ENCODE results near the gene MAGI1. TPM values are rescaled to one million over a fixed set of nuclear protein-coding genes. Genes with fewer than 3 reads are reported as not detected.

MAGI1 gene
- total and polyA plus RNA-seq, 2 donors (not counting 1 experiment from before 2014, with no cell fraction given): 15.7 to 23.7 TPM

DNA sequence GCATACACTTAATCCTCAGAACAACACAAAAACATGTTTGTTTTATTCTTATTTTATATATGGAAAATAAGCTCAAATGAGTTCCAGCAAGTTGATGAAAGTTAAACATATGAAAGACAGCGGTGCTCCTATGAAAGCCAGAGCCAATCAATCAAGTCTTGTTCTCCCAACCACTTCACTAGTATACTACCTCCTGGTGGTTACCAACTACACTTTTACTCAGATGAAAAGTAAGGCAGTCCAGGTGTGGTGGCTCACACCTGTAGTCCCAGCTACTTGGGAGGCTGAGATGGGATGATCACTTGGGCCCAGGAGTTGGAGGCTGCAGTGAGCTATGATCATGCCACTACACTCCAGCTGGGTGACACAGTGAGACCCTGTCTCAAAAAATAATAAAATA lies 66.0 kb downstream of the MAGI1 start:
- no peak overlapping the region for H2AFZ ChIP-seq (ENCODE audit: low read length)
- no peak overlapping the region for H3K27ac ChIP-seq (ENCODE audit: insufficient read depth, low read length)
- no peaks in the 10 kb centered on the region for H3K36me3 ChIP-seq (ENCODE audit: control insufficient read depth, insufficient read depth, low read length)
- no peak overlapping the region for H3K9ac ChIP-seq (ENCODE audit: insufficient read depth, low read length)
- no peak overlapping the region for H3K4me3 ChIP-seq (replicated peaks in 1 of 4; ENCODE audit: control extremely low read depth in 1 of 4, insufficient read depth in 1 of 4, low read depth in 3 of 4, low read length in 4 of 4)
- H3K79me2 ChIP-seq (ENCODE audit: control insufficient read depth, insufficient read depth, low read length): no peaks in the 10 kb centered on the region
- no peaks in the 10 kb centered on the region for H3K9me3 ChIP-seq (ENCODE audit: control insufficient read depth, insufficient read depth, low read depth, low read length)
- no peak for DNase-seq (ENCODE audit: low read depth in 2 of 2)
- H3K27me3 ChIP-seq (ENCODE audit: control insufficient read depth, insufficient read depth, low read length): no peaks in the 10 kb centered on the region
- H3K4me1 ChIP-seq (ENCODE audit: control insufficient read depth, extremely low read depth, insufficient read depth, low read length): no peaks in the 10 kb centered on the region
- no peak overlapping the region for H3K4me2 ChIP-seq (ENCODE audit: extremely low read depth, insufficient read depth, low read length)
- H4K20me1 ChIP-seq (ENCODE audit: control insufficient read depth, extremely low read depth, insufficient read depth, low read length): no peaks in the 10 kb centered on the region
- TF ChIP-seq, protein P1, sequence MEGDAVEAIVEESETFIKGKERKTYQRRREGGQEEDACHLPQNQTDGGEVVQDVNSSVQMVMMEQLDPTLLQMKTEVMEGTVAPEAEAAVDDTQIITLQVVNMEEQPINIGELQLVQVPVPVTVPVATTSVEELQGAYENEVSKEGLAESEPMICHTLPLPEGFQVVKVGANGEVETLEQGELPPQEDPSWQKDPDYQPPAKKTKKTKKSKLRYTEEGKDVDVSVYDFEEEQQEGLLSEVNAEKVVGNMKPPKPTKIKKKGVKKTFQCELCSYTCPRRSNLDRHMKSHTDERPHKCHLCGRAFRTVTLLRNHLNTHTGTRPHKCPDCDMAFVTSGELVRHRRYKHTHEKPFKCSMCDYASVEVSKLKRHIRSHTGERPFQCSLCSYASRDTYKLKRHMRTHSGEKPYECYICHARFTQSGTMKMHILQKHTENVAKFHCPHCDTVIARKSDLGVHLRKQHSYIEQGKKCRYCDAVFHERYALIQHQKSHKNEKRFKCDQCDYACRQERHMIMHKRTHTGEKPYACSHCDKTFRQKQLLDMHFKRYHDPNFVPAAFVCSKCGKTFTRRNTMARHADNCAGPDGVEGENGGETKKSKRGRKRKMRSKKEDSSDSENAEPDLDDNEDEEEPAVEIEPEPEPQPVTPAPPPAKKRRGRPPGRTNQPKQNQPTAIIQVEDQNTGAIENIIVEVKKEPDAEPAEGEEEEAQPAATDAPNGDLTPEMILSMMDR (conservative IDR thresholded peaks at IDR 0.05 in 1 of 2, IDR thresholded peaks at IDR 0.05 in 1 of 2; ENCODE audit: low read depth in 1 of 2, low read length in 2 of 2): no peak
- no peak for TF ChIP-seq EZH2 (IDR thresholded peaks at IDR 0.05; ENCODE audit: low read length, missing control alignments)

DNA sequence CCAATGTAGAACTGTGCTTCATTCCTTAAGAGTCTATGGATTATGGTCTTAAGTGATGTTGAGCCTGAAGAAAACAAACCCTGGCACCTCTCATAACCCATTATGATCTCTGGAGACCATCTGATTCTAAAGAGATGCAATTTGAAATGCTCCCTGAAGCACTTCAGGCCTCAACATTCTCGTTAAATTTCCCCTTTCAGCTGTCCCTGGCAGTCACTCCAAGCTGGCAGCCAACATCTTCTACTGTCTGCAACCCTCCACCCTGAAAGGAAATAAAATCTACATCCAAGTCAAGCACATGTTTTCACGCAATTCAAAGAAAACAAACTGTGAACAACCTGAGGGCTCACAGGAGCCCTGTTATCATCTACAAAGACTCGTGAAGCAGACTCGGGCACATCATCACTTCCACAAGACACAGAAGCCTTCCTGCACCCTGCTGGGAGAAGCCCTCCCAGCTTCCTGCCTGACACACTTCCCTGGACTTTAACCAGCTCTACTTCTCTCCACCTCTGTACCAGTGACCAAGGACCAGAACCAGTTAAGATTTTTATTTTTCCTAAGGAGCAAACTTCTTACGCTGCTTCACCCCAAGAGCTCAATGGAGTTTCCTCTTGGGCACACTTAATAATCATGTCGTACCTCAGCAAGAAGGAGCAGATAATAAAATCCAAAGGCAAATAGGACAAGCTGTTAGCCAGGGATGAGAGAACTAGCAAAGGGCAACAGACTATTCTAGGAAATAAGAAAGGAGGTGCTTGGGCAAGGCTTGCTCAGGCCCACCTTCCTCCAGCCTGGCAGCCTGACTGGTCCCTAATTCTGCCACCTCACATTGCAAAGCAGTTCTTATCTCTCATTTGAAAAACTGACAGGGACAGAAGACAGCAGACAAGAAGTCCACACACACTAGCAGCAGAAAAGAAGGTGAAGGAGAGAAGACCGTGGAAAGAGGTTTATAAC lies 67.1 kb downstream of the MAGI1 start:
- Histone ChIP-seq H3K4me2 (ENCODE audit: extremely low read depth, insufficient read depth, low read length) (no peak overlapping the region), H3K36me3 (ENCODE audit: control insufficient read depth, insufficient read depth, low read length) (no peaks in the 10 kb centered on the region), H2AFZ (ENCODE audit: low read length) (no peak overlapping the region), H3K79me2 (ENCODE audit: control insufficient read depth, insufficient read depth, low read length) (no peaks in the 10 kb centered on the region), H3K9ac (ENCODE audit: insufficient read depth, low read length) (no peak overlapping the region), H3K27ac (ENCODE audit: insufficient read depth, low read length) (no peak overlapping the region), H3K4me1 (ENCODE audit: control insufficient read depth, extremely low read depth, insufficient read depth, low read length) (no peaks in the 10 kb centered on the region), H3K9me3 (ENCODE audit: control insufficient read depth, insufficient read depth, low read depth, low read length) (no peaks in the 10 kb centered on the region), H3K4me3 (replicated peaks in 1 of 4; ENCODE audit: control extremely low read depth in 1 of 4, insufficient read depth in 1 of 4, low read depth in 3 of 4, low read length in 4 of 4) (no peak overlapping the region), H3K27me3 (ENCODE audit: control insufficient read depth, insufficient read depth, low read length) (no peaks in the 10 kb centered on the region), H4K20me1 (ENCODE audit: control insufficient read depth, extremely low read depth, insufficient read depth, low read length) (no peaks in the 10 kb centered on the region)
- no peak for DNase-seq (ENCODE audit: low read depth in 2 of 2)
- TF ChIP-seq, protein P1 (conservative IDR thresholded peaks at IDR 0.05 in 1 of 2, IDR thresholded peaks at IDR 0.05 in 1 of 2; ENCODE audit: low read depth in 1 of 2, low read length in 2 of 2): no peak
- no peak for TF ChIP-seq EZH2 (IDR thresholded peaks at IDR 0.05; ENCODE audit: low read length, missing control alignments)

DNA sequence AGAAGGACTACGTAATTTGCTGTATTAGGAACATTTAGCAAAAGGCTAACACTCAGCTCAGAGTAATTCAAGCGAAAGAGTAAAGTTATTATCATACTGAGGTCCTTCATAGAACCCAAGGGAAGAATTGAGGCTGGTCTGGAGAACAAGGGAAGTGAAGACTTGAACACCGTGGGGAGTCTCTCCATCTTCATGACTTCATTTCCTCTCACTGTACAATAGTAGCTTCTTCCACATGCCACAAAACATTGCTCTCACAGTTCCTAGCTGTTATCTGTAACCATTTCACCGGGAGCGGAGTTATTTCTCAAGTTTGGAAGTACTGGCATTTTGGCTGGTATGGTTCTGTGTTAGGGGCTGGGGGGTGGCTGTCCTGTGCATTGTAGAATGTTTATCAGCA lies 69.7 kb downstream of the MAGI1 start:
- H3K79me2 ChIP-seq (ENCODE audit: control insufficient read depth, insufficient read depth, low read length): no peaks in the 10 kb centered on the region

More for the DNA sequence above, 69.7 kb downstream of the MAGI1 start:
- no peaks in the 10 kb centered on the region for H3K9me3 ChIP-seq (ENCODE audit: control insufficient read depth, insufficient read depth, low read depth, low read length)
- no peaks in the 10 kb centered on the region for H3K27me3 ChIP-seq (ENCODE audit: control insufficient read depth, insufficient read depth, low read length)
- peaks cover 3% of the 10 kb centered on the region for H3K4me1 ChIP-seq (ENCODE audit: control insufficient read depth, extremely low read depth, insufficient read depth, low read length)
- no peak overlapping the region for H3K27ac ChIP-seq (ENCODE audit: insufficient read depth, low read length)
- H4K20me1 ChIP-seq (ENCODE audit: control insufficient read depth, extremely low read depth, insufficient read depth, low read length): no peaks in the 10 kb centered on the region
- TF ChIP-seq, protein P1 (conservative IDR thresholded peaks at IDR 0.05 in 1 of 2, IDR thresholded peaks at IDR 0.05 in 1 of 2; ENCODE audit: low read depth in 1 of 2, low read length in 2 of 2): no peak
- no peak for TF ChIP-seq EZH2 (IDR thresholded peaks at IDR 0.05; ENCODE audit: low read length, missing control alignments)
- no peak for DNase-seq (ENCODE audit: low read depth in 2 of 2)
- H3K9ac ChIP-seq (ENCODE audit: insufficient read depth, low read length): no peak overlapping the region
- no peak overlapping the region for H3K4me3 ChIP-seq (replicated peaks in 1 of 4; ENCODE audit: control extremely low read depth in 1 of 4, insufficient read depth in 1 of 4, low read depth in 3 of 4, low read length in 4 of 4)
- no peak overlapping the region for H2AFZ ChIP-seq (ENCODE audit: low read length)
- H3K36me3 ChIP-seq (ENCODE audit: control insufficient read depth, insufficient read depth, low read length): no peaks in the 10 kb centered on the region
- no peak overlapping the region for H3K4me2 ChIP-seq (ENCODE audit: extremely low read depth, insufficient read depth, low read length)
